Loucy (cell line): ENCODE results near the gene H6PD.

Experiments
- EZH2phosphoT487 ChIP-seq: fragments of 200-600 bp; IDR thresholded peaks from 2 replicates; pipeline ENCODE4 v1.6.1; 2018; ENCODE audit warnings: antibody characterized with exemption, mild to moderate bottlenecking, moderate library complexity, borderline replicate concordance
- TF ChIP-seq, protein P1 (sequence below): fragments of 200-600 bp; sonication (generic); conservative IDR thresholded peaks from 2 replicates; pipeline ENCODE4 v1.5.1; 2014; ENCODE audit warnings: mild to moderate bottlenecking, antibody characterized with exemption, low read length

DNA sequence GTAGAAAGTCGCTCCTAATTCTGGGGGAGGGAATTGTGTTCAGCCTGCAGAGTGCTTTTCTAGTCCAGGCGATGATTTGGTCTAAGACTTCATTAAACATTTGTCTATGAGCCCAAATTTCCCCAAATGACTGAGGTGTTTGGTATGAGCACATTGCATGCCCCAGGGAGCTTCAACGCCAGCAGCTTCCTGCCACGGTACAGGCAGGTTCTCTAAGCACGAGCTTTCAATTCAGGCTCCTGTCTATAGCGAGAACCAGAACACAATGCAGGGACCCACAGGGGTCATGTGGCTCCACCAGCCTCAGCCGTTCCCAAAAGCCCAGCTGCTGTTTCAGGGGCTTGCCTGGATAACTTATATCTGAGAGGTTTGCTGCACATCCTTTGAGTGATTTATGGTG, 34.1 kb upstream of the H6PD start:
- TF ChIP-seq, protein P1, sequence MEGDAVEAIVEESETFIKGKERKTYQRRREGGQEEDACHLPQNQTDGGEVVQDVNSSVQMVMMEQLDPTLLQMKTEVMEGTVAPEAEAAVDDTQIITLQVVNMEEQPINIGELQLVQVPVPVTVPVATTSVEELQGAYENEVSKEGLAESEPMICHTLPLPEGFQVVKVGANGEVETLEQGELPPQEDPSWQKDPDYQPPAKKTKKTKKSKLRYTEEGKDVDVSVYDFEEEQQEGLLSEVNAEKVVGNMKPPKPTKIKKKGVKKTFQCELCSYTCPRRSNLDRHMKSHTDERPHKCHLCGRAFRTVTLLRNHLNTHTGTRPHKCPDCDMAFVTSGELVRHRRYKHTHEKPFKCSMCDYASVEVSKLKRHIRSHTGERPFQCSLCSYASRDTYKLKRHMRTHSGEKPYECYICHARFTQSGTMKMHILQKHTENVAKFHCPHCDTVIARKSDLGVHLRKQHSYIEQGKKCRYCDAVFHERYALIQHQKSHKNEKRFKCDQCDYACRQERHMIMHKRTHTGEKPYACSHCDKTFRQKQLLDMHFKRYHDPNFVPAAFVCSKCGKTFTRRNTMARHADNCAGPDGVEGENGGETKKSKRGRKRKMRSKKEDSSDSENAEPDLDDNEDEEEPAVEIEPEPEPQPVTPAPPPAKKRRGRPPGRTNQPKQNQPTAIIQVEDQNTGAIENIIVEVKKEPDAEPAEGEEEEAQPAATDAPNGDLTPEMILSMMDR, result no peak
- no peak for TF ChIP-seq EZH2phosphoT487
